Fibroblast of the aortic adventitia (primary cell): ENCODE results near the gene TARM1. TPM values are rescaled to one million over a fixed set of nuclear protein-coding genes. Genes with fewer than 3 reads are reported as not detected.

Experiments used
- DNase-seq: peaks from one replicate; pipeline ENCODE4 v3.0.0-alpha.2; 2010; ENCODE audit warnings: low read depth
- H3K4me3 ChIP-seq: 2 replicates; pipeline ENCODE4 v1.5.1; 2011; ENCODE audit warnings: low read depth, mild to moderate bottlenecking, control low read depth, low read length, moderate library complexity
- small RNA-seq: library from RNA; depleted of rRNA; stranded (forward); fragments of <200 nt; gene quantifications from one replicate; pipeline ENCODE3, GENCODE V24; 2012
- total RNA-seq: library from RNA; depleted of rRNA; stranded (reverse); fragments of >200 nt; gene quantifications from 2 replicates; pipeline ENCODE4 v1.2.3, GENCODE V29; 2012; ENCODE audit warnings: low replicate concordance
- TF ChIP-seq, protein P1 (sequence below): IDR thresholded peaks from 2 replicates; pipeline ENCODE4 v1.5.1; 2011; ENCODE audit warnings: mild to moderate bottlenecking, low read length, control low read depth, inconsistent platforms; ENCODE audit not compliant: insufficient read depth

Gene TARM1
- total RNA-seq, 1 donor, result not detected

DNA sequence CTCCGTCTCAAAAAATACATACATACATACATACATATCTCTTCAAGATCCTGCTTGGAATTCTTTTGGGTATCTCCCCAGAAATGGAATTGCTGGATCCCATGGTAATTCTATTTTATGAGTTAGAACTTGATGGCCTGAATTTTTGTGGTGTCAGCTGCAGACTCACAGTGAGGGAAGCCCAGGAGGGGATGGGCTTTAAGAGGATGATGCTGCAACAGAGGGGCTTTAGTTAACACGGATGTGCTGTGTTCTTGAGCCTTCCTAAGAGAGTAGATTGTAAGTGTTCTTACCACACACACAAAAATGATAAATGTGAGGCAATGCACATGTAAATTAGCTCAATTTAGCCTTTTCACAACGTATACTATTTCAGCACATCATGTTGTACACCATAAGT, 58.0 kb downstream of the TARM1 start:
- DNase-seq, result peak; percentile 17
- TF ChIP-seq, protein P1, sequence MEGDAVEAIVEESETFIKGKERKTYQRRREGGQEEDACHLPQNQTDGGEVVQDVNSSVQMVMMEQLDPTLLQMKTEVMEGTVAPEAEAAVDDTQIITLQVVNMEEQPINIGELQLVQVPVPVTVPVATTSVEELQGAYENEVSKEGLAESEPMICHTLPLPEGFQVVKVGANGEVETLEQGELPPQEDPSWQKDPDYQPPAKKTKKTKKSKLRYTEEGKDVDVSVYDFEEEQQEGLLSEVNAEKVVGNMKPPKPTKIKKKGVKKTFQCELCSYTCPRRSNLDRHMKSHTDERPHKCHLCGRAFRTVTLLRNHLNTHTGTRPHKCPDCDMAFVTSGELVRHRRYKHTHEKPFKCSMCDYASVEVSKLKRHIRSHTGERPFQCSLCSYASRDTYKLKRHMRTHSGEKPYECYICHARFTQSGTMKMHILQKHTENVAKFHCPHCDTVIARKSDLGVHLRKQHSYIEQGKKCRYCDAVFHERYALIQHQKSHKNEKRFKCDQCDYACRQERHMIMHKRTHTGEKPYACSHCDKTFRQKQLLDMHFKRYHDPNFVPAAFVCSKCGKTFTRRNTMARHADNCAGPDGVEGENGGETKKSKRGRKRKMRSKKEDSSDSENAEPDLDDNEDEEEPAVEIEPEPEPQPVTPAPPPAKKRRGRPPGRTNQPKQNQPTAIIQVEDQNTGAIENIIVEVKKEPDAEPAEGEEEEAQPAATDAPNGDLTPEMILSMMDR, result no peak
- H3K4me3 ChIP-seq, result no peak overlapping the region

DNA sequence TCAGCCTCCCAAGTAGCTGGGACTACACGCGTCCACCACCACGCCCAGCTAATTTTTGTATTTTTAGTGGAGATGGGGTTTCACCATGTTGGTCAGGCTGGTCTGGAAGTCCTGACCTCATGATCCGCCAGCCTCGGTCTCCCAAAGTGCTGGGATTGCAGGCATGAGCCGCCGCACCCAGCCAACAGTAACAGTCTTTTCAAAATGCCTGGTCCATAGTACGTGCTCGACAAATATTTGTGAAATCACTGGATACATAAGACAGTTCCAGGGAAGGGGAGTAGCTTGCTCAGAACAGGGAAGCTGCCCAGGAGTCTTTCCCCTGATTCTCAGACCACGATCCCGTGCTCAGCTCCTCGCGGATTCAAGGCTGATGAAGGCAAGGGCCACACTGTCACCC, 59.2 kb downstream of the TARM1 start:
- no peak overlapping the region for H3K4me3 ChIP-seq
- TF ChIP-seq, protein P1, result no peak
- DNase-seq, result no peak

DNA sequence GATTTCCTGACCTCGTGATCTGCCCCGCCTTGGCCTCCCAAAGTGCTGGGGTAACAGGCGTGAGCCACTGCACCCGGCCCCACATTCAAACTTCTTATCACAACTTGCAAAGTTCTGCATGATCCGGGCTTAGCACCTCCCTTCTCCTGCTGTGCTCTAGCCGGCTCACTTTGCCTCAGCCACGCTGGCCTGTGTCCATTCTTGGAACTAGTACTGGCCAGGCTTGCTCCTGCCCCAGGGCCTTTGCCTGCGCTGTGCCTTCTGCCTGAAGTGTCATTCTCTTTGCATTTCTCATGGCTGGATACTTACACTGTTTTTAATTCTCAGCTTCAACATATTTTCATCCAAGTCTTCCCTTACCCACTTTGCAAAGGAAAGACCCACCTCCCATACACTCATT, 59.8 kb downstream of the TARM1 start:
- TF ChIP-seq, protein P1, result no peak
- H3K4me3 ChIP-seq, result no peak overlapping the region
- no peak for DNase-seq

Small RNA genes lying within 50 kb of the gene (small RNA-seq; reads per million reads assigned to genes)
- gene AC012314.20, result not detected

Other genes starting within 250 kb of the TARM1 start
- gene MYADM, start 213.5 kb downstream of the TARM1 start, total RNA-seq, result 6.8 and 30.2 TPM in 2 replicates
- gene PRKCG, start 199.2 kb downstream of the TARM1 start, total RNA-seq, result not detected in 2 replicates
- gene CACNG7, start 172.1 kb downstream of the TARM1 start, total RNA-seq, result 0.57 and 1.9 TPM in 2 replicates
- gene CACNG8, start 118.4 kb downstream of the TARM1 start, total RNA-seq, result 0.41 and 0.45 TPM in 2 replicates
- 1.1 TPM in 1 of 2 replicates, not detected in the other for gene CACNG6, start 89.7 kb downstream of the TARM1 start, total RNA-seq
- not detected in 2 replicates for gene VSTM1, start 17.5 kb downstream of the TARM1 start, total RNA-seq
- gene OSCAR, start 19.4 kb upstream of the TARM1 start, total RNA-seq, result 0.63 and 2.5 TPM in 2 replicates
- gene NDUFA3, start 21.5 kb upstream of the TARM1 start, total RNA-seq, result 9.0 and 11.4 TPM in 2 replicates
- gene TFPT, start 34.3 kb upstream of the TARM1 start, total RNA-seq, result 8.9 and 18.3 TPM in 2 replicates
- 32.6 and 37.2 TPM in 2 replicates for gene PRPF31, start 34.4 kb upstream of the TARM1 start, total RNA-seq
- 6.0 and 9.8 TPM in 2 replicates for gene CNOT3, start 56.4 kb upstream of the TARM1 start, total RNA-seq
- gene LENG1, start 78.4 kb upstream of the TARM1 start, total RNA-seq, result 4.4 and 6.8 TPM in 2 replicates
- gene TMC4, start 91.8 kb upstream of the TARM1 start, total RNA-seq, result 0.27 and 0.82 TPM in 2 replicates
- 46.9 and 48.7 TPM in 2 replicates for gene MBOAT7, start 108.2 kb upstream of the TARM1 start, total RNA-seq
- gene TSEN34, start 109.9 kb upstream of the TARM1 start, total RNA-seq, result 42.8 and 67.6 TPM in 2 replicates
- gene RPS9, start 119.5 kb upstream of the TARM1 start, total RNA-seq, result 1,882 and 1,909 TPM in 2 replicates
- not detected in 2 replicates for gene LILRB3, start 141.6 kb upstream of the TARM1 start, total RNA-seq
- gene LILRA6, start 161.4 kb upstream of the TARM1 start, total RNA-seq, result not detected in 2 replicates
- not detected in 2 replicates for gene LILRB5, start 175.9 kb upstream of the TARM1 start, total RNA-seq
- not detected in 2 replicates for gene LILRB2, start 199.7 kb upstream of the TARM1 start, total RNA-seq
- not detected in 2 replicates for gene LILRA5, start 231.8 kb upstream of the TARM1 start, total RNA-seq